Measurements from ENCODE around the gene NIT2.

- TF ChIP-seq, protein P1, sequence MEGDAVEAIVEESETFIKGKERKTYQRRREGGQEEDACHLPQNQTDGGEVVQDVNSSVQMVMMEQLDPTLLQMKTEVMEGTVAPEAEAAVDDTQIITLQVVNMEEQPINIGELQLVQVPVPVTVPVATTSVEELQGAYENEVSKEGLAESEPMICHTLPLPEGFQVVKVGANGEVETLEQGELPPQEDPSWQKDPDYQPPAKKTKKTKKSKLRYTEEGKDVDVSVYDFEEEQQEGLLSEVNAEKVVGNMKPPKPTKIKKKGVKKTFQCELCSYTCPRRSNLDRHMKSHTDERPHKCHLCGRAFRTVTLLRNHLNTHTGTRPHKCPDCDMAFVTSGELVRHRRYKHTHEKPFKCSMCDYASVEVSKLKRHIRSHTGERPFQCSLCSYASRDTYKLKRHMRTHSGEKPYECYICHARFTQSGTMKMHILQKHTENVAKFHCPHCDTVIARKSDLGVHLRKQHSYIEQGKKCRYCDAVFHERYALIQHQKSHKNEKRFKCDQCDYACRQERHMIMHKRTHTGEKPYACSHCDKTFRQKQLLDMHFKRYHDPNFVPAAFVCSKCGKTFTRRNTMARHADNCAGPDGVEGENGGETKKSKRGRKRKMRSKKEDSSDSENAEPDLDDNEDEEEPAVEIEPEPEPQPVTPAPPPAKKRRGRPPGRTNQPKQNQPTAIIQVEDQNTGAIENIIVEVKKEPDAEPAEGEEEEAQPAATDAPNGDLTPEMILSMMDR (conservative IDR thresholded peaks at IDR 0.05; ENCODE audit: low read depth, low read length): no peak
- no peak for TF ChIP-seq EZH2phosphoT487 (IDR thresholded peaks at IDR 0.05; ENCODE audit: borderline replicate concordance, low read length)
Measured at GRCh38 chr3:100354850-100355249, 20.3 kb downstream of the NIT2 start.
